GM13976 (cell line): ENCODE data around the gene ZNF500.

Source experiments
- DNase-seq: peaks from one replicate; pipeline ENCODE4 v3.0.0; 2012; ENCODE audit warnings: low spot score
- in situ Hi-C: fragments of 300-500 bp; cut with MboI; formaldehyde crosslinking; loops from one replicate; pipeline ENCODE4 v1.12.0; 2022; ENCODE audit warnings: low sequenced_read_pairs, mixed read lengths, inconsistent platforms; ENCODE audit not compliant: unreplicated experiment
- TF ChIP-seq, protein P1 (sequence below): IDR thresholded peaks from 2 replicates; pipeline ENCODE4 v1.5.1; 2012; ENCODE audit warnings: borderline replicate concordance, mild to moderate bottlenecking; ENCODE audit not compliant: insufficient read depth; ENCODE audit errors: extremely low read depth, missing control alignments, control extremely low read depth

Gene ZNF500

DNA sequence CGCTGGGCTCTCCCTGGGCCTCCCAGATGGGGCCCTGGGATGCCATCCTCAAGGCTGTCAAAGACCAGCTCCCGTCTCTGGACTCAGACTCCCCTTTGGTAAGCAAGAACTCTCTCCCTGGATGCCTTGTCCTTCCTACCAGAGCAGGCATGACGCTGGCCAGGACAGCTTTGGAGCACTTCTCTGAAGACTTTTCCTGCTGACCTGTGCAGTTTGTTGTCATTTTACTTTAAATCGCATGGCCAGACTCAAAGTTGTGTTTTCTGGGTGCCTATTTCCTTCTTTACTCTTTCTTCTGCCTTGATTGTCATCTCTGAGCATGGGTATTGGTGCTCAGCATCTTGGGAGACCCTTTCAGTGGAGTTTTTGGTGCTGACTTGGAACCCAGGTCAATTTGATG lies 30.4 kb downstream of the ZNF500 start:
- TF ChIP-seq, protein P1, sequence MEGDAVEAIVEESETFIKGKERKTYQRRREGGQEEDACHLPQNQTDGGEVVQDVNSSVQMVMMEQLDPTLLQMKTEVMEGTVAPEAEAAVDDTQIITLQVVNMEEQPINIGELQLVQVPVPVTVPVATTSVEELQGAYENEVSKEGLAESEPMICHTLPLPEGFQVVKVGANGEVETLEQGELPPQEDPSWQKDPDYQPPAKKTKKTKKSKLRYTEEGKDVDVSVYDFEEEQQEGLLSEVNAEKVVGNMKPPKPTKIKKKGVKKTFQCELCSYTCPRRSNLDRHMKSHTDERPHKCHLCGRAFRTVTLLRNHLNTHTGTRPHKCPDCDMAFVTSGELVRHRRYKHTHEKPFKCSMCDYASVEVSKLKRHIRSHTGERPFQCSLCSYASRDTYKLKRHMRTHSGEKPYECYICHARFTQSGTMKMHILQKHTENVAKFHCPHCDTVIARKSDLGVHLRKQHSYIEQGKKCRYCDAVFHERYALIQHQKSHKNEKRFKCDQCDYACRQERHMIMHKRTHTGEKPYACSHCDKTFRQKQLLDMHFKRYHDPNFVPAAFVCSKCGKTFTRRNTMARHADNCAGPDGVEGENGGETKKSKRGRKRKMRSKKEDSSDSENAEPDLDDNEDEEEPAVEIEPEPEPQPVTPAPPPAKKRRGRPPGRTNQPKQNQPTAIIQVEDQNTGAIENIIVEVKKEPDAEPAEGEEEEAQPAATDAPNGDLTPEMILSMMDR, result no peak
- no peak for DNase-seq
- in situ Hi-C loops, result no loop called here

- TF ChIP-seq, protein P1, result no peak
- peak; percentile 96 for DNase-seq
- in situ Hi-C loops, result no loop called here
Observed at GRCh38 chr16:4734730-4735535, 32.0 kb downstream of the ZNF500 start.

- in situ Hi-C loops, result no loop called here
- TF ChIP-seq, protein P1, result no peak
- peak; percentile 94 for DNase-seq
Observed at GRCh38 chr16:4734063-4734729, 32.8 kb downstream of the ZNF500 start, which contains the start of the genes ANKS3 and DNAAF8. ANKS3 (minus strand) TSS chr16:4734271; CDS start chr16:4730149, 4,122 bp downstream. DNAAF8 (plus strand) TSS chr16:4734537; CDS start chr16:4736515, 1,978 bp downstream.

GRCh38 chr16:4733747-4734062 lies 33.3 kb downstream of the ZNF500 start:
- TF ChIP-seq, protein P1, result no peak
- in situ Hi-C loops, result no loop called here

DNA sequence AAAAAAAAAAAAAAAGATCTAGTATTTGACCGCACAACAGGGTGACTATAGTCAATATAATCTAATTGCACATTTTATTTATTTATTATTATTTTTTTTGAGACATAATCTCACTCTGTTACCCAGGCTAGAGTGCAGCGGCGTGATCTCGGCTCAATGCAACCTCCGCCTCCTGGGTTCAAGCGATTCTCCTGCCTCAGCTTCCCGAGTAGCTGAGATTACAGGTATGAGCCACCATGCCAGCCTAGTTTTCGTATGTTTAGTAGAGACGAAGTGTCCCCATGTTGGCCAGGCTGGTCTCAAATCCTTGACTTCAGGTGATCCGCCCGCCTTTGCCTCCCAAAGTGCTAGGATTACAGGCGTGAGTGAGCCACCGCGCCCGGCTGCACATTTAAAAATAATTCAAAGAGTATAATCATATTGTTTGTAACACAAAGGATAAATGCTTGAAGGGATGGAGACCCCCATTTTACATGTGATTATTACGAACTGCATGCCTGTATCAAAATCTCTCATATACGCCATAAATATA lies 33.7 kb downstream of the ZNF500 start:
- in situ Hi-C loops, result no loop called here
- DNase-seq, result no peak

More at GRCh38 chr16:4733747-4734062, 33.3 kb downstream of the ZNF500 start:
- DNase-seq, result no peak

GRCh38 chr16:4729876-4730275 lies 37.1 kb downstream of the ZNF500 start:
- in situ Hi-C loops, result no loop called here
- DNase-seq, result no peak
- TF ChIP-seq, protein P1, result no peak

More for the DNA sequence above, 33.7 kb downstream of the ZNF500 start:
- TF ChIP-seq, protein P1, result no peak
